SH-SY5Y (cell line): ENCODE measurements around the gene ZCCHC24.

ENCODE experiments used
- GATA2 ChIP-seq: IDR thresholded peaks from 2 replicates; pipeline ENCODE4 v1.6.1; 2011; ENCODE audit warnings: mild to moderate bottlenecking, low read depth, low read length
- GATA3 ChIP-seq: IDR thresholded peaks from 2 replicates; pipeline ENCODE4 v1.6.1; 2011; ENCODE audit warnings: low read depth, mild to moderate bottlenecking, low read length, moderate library complexity

GRCh38 chr10:79438021-79438698 lies 7.3 kb downstream of the ZCCHC24 start:
- no peak for TF ChIP-seq GATA2
- no peak for TF ChIP-seq GATA3
